Nucleus accumbens (tissue), 56 donors: ENCODE data around the gene HSPBP1.
A peak's percentile ranks its signal among the peaks of the same experiment; 100 is the strongest.
"Not testable (repeated sequence)": the region's sequence is repeated elsewhere in the genome, so short reads cannot be mapped to it uniquely, and the experiment has no call there.

Experiments
- DNase-seq, 56 donors: peaks; one replicate each; lab custom pipeline; 2025; lab: John Stamatoyannopoulos, UW

Gene HSPBP1

DNA sequence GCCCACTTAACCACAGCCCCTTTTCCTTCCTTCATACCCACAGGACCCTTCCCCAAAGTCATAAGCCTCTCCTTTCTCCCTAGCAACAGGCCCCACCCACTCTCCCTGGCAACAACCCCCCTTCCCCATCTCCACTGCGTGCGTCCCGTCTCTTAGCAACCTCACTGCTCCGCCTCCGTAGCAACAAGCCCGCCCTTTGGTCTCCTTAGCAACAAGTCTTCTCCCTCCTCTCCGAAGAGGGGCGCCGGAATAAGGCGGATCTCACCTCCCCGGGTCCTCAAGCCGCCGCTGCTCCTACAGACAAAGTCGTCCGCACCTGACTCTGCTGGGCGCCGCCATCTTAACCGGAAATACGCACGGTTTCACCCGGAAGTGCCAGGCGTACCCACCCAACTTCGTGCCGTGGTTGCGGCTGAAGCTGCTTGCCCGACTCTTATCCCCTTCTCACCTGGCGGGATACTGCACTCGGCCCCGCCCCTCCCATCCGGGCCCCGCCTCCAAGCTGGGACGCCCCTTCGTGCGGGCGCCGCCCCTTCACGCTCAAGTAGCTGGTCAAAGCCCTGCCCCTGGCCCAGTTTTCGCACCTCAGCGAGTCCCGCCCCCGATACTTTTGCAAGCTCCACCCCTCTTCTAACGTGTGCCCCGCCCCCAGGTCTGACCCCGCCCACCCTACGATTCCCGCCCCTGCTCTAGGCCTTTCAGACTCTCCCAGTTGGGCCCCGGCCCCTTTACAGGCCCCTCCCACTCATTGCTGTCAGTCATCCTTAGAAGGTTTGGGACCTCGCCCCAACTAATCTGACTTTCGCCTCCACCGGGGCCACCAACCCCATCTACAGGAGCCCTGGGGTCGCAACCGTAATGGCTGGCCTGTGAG, at the start of gene HSPBP1:
HSPBP1 (minus strand) TSS at position 341 of the 874 bp plus-strand sequence. CDS start 502 bp downstream, outside the sequence.
- DNase-seq, result peak; percentile 76 to 97 (median 92)

DNA sequence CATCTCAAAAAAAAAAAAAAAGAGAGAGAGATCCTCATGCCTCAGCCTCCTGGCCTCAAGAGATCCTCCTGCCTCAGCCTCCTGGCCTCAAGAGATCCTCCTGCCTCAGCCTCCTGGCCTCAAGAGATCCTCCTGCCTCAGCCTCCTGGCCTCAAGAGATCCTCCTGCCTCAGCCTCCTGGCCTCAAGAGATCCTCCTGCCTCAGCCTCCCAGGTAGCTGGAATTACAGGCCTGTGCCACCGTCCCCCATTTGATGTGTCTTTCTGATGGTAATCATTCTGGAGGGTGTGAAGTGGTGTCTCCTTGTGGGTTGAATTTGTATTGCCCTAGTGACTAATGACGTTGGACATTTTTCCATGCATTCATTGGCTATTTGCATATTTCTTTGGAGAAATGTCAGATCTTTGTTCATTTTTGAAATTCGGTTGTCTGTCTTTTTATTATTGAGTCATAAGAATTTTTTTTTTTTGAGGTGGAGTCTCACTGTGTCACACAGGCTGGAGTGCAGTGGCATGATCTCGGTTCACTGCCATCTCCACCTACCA, 48.9 kb upstream of the HSPBP1 start:
- DNase-seq, result not testable (repeated sequence)

DNA sequence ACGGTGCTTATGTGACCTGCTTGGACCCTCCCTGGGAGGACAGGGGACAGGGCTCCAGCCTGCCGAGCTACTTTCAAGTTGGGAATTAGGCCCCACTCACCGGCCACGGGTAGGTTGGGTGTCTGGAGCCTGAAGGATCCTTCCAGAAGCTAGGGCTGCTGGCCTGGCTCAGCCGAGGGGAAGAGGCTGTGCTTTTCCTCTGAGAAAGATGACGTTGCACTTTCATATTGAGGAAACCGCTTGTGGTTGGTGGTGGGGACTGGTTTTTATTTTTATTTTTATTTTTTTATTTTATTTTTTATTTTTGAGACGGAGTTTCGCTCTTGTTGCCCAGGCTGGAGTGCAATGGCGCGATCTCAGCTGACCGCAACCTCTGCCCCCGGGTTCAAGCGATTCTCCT, 45.3 kb upstream of the HSPBP1 start, which contains the start of gene TMEM150B:
TMEM150B (minus strand) TSS at position 170 of the 400 bp plus-strand sequence. CDS start 4,305 bp downstream, outside the sequence.
- peak in 1 of 56 donors; percentile 13 for DNase-seq

GRCh38 chr19:55324662-55325061, 44.8 kb upstream of the HSPBP1 start:
- no peak for DNase-seq

- no peak for DNase-seq
These were observed 42.4 kb upstream of the HSPBP1 start for GRCh38 chr19:55322204-55322885.

GRCh38 chr19:55321466-55322137, 41.7 kb upstream of the HSPBP1 start:
- DNase-seq, result no peak

- no peak for DNase-seq
These were observed 41.0 kb upstream of the HSPBP1 start for GRCh38 chr19:55320844-55321419.

GRCh38 chr19:55319785-55320184, 39.9 kb upstream of the HSPBP1 start:
- DNase-seq, result peak in 25 of 56 donors; percentile 2 to 70 (median 24)

- DNase-seq, result no peak
These were observed 36.7 kb upstream of the HSPBP1 start for GRCh38 chr19:55316646-55317045.

DNA sequence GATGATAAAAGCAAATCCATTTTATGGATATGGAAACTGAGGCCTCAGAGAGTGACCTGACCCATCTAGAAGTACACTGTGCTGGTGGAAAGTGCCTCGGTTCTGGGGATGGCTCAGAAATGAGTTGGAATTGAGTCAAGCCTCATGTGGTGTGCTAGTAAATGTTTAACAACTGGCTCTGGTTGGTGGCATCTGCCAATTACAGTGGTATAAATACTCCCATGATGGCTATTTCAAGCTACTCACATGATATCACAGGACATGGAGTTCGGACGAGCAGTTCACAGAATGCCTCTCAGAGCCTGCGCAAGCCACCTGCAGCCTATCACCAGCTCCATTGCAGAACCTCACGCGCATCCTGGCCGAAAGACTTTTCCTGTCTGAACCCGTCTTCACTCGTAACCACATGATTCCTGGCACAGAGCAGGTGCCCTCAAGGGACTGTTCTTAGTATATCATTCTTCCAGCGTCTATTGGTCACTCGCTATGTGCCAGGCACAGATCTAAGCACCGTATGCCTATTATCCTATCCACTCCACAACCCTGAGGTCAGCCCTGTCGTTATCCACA, 36.1 kb upstream of the HSPBP1 start:
- DNase-seq, result no peak

GRCh38 chr19:55314396-55314795, 34.5 kb upstream of the HSPBP1 start:
- no peak for DNase-seq

DNA sequence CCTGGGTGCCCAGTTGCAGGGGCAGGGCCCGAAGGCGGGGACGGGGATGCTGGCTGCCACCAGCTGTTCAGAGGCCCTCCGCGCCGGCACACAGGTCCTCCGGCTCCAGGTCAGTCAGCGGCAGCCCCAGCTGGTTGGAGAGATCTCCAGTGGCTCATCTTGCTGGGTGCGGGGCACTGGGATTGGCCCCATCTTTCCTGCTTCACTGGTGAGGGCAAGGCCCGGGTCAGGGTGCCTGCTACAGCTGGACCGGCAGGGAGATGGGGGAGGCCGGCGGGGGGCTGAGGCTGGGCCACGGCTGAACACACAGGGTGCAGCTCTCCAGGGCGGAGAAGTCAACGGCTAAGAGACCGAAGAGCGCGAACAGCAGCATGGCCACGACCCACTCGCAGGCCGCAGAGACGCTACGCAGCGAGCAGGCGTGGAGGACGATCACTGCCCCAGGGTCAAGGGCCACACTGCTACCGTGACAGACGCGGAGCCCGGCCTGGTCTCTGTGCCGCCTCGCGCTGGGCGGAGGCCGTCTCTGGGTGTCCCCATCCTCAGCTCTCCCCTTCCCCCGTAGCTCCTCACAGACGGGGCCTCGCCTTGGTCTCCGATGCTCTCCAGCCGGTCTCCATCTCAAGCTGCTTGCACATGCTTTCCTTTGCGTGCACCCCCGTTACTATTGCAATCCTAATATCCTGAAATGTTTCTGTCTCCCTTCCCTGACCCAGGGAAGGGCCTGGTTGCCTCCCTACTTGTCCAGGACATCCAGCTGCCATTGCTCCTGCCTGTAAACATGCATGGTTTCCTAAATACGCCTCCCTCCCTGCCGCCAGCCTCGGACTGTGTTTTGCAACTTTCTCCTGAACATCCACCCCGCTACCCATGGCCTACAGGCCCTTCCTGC, 33.0 kb upstream of the HSPBP1 start:
- DNase-seq, result no peak

GRCh38 chr19:55311797-55312196, 31.9 kb upstream of the HSPBP1 start:
- DNase-seq, result no peak

DNA sequence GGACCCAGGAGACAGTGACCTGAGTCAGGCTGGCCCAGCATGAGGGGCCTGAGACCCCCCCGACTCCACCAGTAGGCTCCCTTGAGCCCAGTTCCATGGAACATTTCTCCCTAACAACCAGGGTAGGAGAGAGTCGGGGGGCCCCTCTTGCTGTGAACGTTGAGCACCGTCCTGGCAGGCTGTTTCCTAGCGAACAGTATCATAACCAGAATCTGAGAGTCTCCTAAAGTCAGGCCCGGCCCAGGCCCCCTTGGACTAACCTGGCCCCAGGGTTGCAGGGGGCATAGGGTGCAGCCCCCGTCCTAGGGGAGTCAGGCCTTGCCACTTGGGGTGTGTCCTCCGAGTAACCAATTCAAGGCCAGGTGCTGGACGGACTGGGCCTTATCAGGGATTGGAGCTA, 31.5 kb upstream of the HSPBP1 start:
- DNase-seq, result no peak

DNA sequence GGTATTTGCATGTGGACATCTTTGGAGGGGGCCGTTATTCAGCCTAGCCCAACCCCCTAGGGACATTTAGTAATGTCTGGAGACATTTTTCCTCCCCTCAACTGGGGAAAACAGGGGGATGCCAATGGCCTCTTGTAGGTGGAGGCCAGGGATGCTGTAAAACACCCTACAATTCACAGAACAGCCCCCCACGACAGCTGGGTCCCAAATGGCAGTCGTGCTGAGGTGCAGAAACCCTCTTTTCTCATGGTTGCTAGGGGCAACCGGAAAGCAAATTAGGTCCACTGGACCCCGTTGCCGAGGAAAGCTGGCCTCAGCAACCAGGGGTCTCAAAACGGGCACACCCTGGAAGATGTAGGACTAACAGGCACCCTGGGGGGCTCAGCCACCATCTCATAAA, 30.6 kb upstream of the HSPBP1 start:
- DNase-seq, result no peak

DNA sequence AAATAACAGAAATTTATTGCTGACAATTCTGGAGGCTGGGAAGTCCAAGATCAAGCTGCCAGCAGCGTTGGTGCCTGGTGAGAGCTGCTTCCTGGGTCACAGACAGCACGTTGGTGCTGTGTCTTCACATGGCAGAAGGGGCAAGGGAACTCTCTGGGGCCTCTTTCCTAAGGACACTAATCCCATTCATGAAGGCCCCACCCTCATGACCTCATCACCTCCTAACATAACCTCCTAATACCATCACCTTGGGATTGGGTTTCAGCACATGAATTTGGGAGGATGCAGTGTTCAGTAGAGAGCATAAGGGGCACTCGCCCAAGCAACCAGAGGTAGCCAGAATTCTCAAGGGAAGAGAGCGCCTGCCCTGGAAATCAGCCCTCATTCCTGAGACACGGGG, 29.5 kb upstream of the HSPBP1 start:
- DNase-seq, result no peak

DNA sequence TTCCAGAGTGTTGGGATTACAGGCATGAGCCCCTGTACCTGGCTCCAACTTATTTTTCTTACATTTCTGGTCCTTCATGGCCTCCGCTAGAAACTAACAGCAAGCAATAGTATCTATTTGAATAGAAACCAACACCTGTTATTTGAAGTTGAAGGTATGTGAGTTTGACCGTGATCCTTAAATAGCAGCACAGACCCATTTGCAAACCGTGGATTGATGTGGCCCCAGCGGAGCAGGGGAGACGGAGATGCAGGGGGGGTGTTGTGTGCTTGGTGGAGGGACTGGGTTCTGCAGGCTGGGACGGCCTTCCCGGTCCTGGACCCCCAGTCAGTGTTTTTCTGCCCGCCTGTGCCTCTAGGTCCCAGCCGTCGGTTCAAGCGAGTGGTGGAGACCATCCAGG, 28.4 kb upstream of the HSPBP1 start:
- DNase-seq, result no peak

DNA sequence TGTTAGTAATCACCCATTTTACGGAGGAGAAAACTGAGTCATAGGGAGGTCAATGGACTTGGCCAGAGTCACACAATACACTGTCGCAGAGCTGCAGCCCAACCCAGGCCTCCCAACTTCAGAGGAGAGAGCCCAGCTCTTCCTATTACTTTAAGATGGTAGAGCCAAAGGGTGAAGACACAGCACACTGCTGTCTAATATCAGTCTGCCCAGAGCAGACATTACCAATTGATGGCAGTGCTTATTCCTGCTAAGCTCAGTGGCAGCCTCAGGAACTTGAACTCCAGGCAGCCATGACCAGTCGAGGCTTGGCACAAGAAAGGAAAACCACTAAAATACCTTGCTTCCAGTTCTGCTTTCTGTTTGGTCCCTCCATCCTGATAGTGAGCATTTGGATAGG, 26.8 kb upstream of the HSPBP1 start:
- no peak for DNase-seq

GRCh38 chr19:55305983-55306562, 26.2 kb upstream of the HSPBP1 start:
- DNase-seq, result no peak
